HepG2 (cell line): Measurements from ENCODE around the gene NPBWR2. TPM values are rescaled to one million over a fixed set of nuclear protein-coding genes. Genes with fewer than 3 reads are reported as not detected.
A peak's percentile ranks its signal among the peaks of the same experiment; 100 is the strongest.

Experiments used
- BRCA1 ChIP-seq: sonication (generic); formaldehyde crosslinking; IDR thresholded peaks from 2 replicates; pipeline ENCODE4 v1.4.0; 2020; ENCODE audit warnings: missing genetic modification reagents
- CERS6 ChIP-seq: sonication (generic); formaldehyde crosslinking; IDR thresholded peaks from 2 replicates; pipeline ENCODE4 v1.5.0; 2020; ENCODE audit warnings: missing genetic modification reagents
- ETS1 ChIP-seq: sonication (generic); formaldehyde crosslinking; IDR thresholded peaks from 2 replicates; pipeline ENCODE4 v1.4.0; 2020; ENCODE audit warnings: missing genetic modification reagents
- GATA4 ChIP-seq: sonication (generic); IDR thresholded peaks from 2 replicates; pipeline ENCODE4 v1.6.1; 2016; ENCODE audit warnings: antibody characterized with exemption, low read depth, borderline replicate concordance
- MEF2D ChIP-seq: sonication (generic); formaldehyde crosslinking; IDR thresholded peaks from 2 replicates; pipeline ENCODE4 v1.5.1; 2020; ENCODE audit warnings: mild to moderate bottlenecking, missing genetic modification reagents
- MIER2 ChIP-seq: IDR thresholded peaks from 2 replicates; pipeline ENCODE4 v1.6.1; 2016; ENCODE audit warnings: missing biosample characterization, missing genetic modification reagents
- NCOA5 ChIP-seq: sonication (generic); formaldehyde crosslinking; IDR thresholded peaks from 2 replicates; pipeline ENCODE4 v1.4.0; 2020; ENCODE audit warnings: missing genetic modification reagents
- RARA ChIP-seq: IDR thresholded peaks from 2 replicates; pipeline ENCODE4 v1.6.1; 2016; ENCODE audit warnings: missing genetic modification reagents, missing compliant biosample characterization
- SAP130 ChIP-seq: IDR thresholded peaks from 2 replicates; pipeline ENCODE4 v1.6.1; 2016; ENCODE audit warnings: low read depth
- ZBTB2 ChIP-seq: sonication (generic); formaldehyde crosslinking; IDR thresholded peaks from 2 replicates; pipeline ENCODE4 v1.8.0; 2022; ENCODE audit warnings: low read depth, missing genetic modification reagents
- ZBTB37 ChIP-seq: sonication (generic); formaldehyde crosslinking; IDR thresholded peaks from 2 replicates; pipeline ENCODE4 v1.4.0; 2020; ENCODE audit warnings: mild to moderate bottlenecking, missing genetic modification reagents
- ZFP36 ChIP-seq: fragments of 150-350 bp; IDR thresholded peaks from 2 replicates; pipeline ENCODE4 v1.6.1; 2018; ENCODE audit warnings: borderline replicate concordance, low read length, low read depth; ENCODE audit not compliant: partially characterized antibody
- ZFY ChIP-seq: sonication (generic); formaldehyde crosslinking; IDR thresholded peaks from 2 replicates; pipeline ENCODE4 v1.4.0; 2020; ENCODE audit warnings: missing genetic modification reagents
- ZNF160 ChIP-seq: sonication (generic); formaldehyde crosslinking; IDR thresholded peaks from 2 replicates; pipeline ENCODE4 v1.8.0; 2022; ENCODE audit warnings: mild to moderate bottlenecking, inconsistent platforms, missing genetic modification reagents
- ZNF207 ChIP-seq: fragments of 450-650 bp; IDR thresholded peaks from 2 replicates; pipeline ENCODE4 v1.6.1; 2016; ENCODE audit warnings: antibody characterized with exemption, borderline replicate concordance
- ZNF235 ChIP-seq: sonication (generic); formaldehyde crosslinking; IDR thresholded peaks from 2 replicates; pipeline ENCODE4 v1.8.1; 2023; ENCODE audit warnings: mild to moderate bottlenecking, missing genetic modification reagents, borderline replicate concordance
- ZNF24 ChIP-seq: fragments of 450-650 bp; IDR thresholded peaks from 2 replicates; pipeline ENCODE4 v1.6.1; 2017; ENCODE audit warnings: antibody characterized with exemption, mild to moderate bottlenecking
- ZNF350 ChIP-seq: sonication (generic); formaldehyde crosslinking; IDR thresholded peaks from 2 replicates; pipeline ENCODE4 v1.4.0; 2020; ENCODE audit warnings: mild to moderate bottlenecking, low read depth, missing genetic modification reagents, borderline replicate concordance
- ZNF513 ChIP-seq: sonication (generic); formaldehyde crosslinking; conservative IDR thresholded peaks from 2 replicates; pipeline ENCODE4 v1.5.0; 2020; ENCODE audit warnings: missing genetic modification reagents
- ZNF747 ChIP-seq: sonication (generic); formaldehyde crosslinking; IDR thresholded peaks from 2 replicates; pipeline ENCODE4 v1.8.1; 2023; ENCODE audit warnings: missing genetic modification reagents, mild to moderate bottlenecking, borderline replicate concordance
- ZNF850 ChIP-seq: sonication (generic); formaldehyde crosslinking; conservative IDR thresholded peaks from 2 replicates; pipeline ENCODE4 v1.9.0; 2021; ENCODE audit warnings: mild to moderate bottlenecking, missing genetic modification reagents
- polyA plus RNA-seq, 8 experiments: library from polyadenylated mRNA; depleted of rRNA in 3 of 8; stranded (reverse) in 7 of 8; unstranded in 1 of 8; fragments of >200 nt; fragmentation: Illumina TruSeq in 4 of 8; extraction: Trizol in 4 of 8; gene quantifications; 2 replicates each; pipeline versions ENCODE4 v1.2.1 to v1.2.3, GENCODE V29; 2011 to 2016; ENCODE audit warnings: low read depth in 4 of 8, missing spikeins in 1 of 8, mixed read lengths in 1 of 8; ENCODE audit not compliant: insufficient read depth in 1 of 8
- total RNA-seq, 5 experiments: library from RNA; depleted of rRNA; stranded (reverse); fragments of >200 nt; fragmentation: Illumina TruSeq; extraction: Trizol; gene quantifications; 2 replicates each; pipeline ENCODE4 v1.2.3, GENCODE V29; 2016; ENCODE audit warnings: low read depth in 1 of 5

NPBWR2 gene
- total and polyA plus RNA-seq, 2 of the 13 experiments (the other 11 are each of a cell fraction or from before 2014, with no cell fraction given) = not detected

- TF ChIP-seq SAP130 = peak; percentile 78
- TF ChIP-seq ZNF235 (CRISPR knock-in tag) = no peak
- peak; percentile 60; the same call in 1 of the 2 replicates for TF ChIP-seq ZNF350
- no peak for TF ChIP-seq ZNF24
- no peak; the same call in 1 of the 2 replicates for TF ChIP-seq ZNF160 (CRISPR knock-in tag)
- TF ChIP-seq ZNF513 = no peak; the same call in 1 of the 2 replicates
- peak; percentile 50; the same call in 1 of the 2 replicates for TF ChIP-seq ZFY (CRISPR knock-in tag)
- TF ChIP-seq ZNF207 = no peak
- TF ChIP-seq NCOA5 (CRISPR knock-in tag) = no peak
- TF ChIP-seq ZBTB37 (CRISPR knock-in tag) = 0 out of 2 replicates have a peak, but pooled peaks have one; percentile 42
- TF ChIP-seq GATA4 = 0 out of 2 replicates have a peak, but pooled peaks have one; percentile 21
- no peak for TF ChIP-seq ZNF850 (CRISPR knock-in tag)
- TF ChIP-seq ZNF747 (CRISPR knock-in tag) = peak; percentile 65
- TF ChIP-seq CERS6 (CRISPR knock-in tag) = no peak
- TF ChIP-seq ZBTB2 (CRISPR knock-in tag) = 0 out of 2 replicates have a peak, but pooled peaks have one; percentile 52
- no peak for TF ChIP-seq BRCA1
- peak; percentile 84 for TF ChIP-seq MEF2D
- peak; percentile 70 for TF ChIP-seq RARA (CRISPR knock-in tag)
- TF ChIP-seq ETS1 = no peak
- TF ChIP-seq MIER2 (CRISPR knock-in tag) = no peak
- TF ChIP-seq ZFP36 = no peak
Measured at GRCh38 chr20:64065062-64065973, 42.0 kb downstream of the NPBWR2 start (continued).
